GM18951 (cell line): ENCODE results near the gene RTEL1.
A peak's percentile ranks its signal among the peaks of the same experiment; 100 is the strongest.

Experiments used
- POLR2A ChIP-seq: IDR thresholded peaks from 4 replicates; pipeline ENCODE4 v1.6.1; 2011; ENCODE audit warnings: mild to moderate bottlenecking; ENCODE audit not compliant: insufficient read length, insufficient read depth; ENCODE audit errors: extremely low read depth
- in situ Hi-C: fragments of 300-500 bp; cut with MboI; formaldehyde crosslinking; loops from one replicate; pipeline ENCODE4 v1.12.0; 2022; ENCODE audit warnings: low sequenced_read_pairs, mixed read lengths, inconsistent platforms; ENCODE audit not compliant: unreplicated experiment

Gene RTEL1

DNA sequence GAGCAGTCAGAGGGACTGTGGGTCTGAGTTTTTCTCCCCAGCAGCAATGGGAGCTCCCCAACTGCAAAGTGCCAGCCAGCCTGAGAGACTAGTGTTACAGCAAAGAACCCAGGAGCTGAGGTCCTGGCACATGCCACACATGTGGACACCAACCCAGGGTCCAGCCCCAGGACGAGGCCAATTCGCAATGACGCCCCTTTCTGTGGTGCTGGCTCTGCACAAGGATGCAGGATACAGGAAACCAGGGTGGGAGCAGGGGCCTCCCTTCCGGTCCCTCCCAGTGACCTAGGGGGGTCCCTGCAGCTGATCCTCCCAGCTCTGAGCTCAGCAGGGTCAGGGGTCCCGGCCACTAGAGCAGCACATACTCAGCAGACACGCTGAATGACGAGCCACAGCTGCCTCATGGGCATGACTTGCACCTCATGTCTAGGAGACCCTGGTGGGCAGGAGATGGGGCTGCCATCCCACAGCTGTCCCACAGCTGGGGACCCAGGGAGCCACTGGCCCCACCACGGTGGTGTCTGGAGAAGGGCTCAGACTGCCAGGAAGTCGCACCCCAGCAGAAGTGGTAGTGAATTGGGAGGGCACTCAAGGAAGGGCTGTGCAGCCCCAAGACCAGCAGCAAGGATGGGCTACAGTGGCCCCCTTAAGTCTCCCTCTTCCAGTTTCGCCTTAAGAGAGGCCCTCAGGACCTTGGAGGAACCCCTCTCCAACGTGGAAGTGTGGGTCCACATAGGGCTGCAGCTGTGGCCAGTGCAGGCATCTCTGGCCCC lies 46.0 kb downstream of the RTEL1 start:
- in situ Hi-C loops = no loop called here
- TF ChIP-seq POLR2A = no peak

DNA sequence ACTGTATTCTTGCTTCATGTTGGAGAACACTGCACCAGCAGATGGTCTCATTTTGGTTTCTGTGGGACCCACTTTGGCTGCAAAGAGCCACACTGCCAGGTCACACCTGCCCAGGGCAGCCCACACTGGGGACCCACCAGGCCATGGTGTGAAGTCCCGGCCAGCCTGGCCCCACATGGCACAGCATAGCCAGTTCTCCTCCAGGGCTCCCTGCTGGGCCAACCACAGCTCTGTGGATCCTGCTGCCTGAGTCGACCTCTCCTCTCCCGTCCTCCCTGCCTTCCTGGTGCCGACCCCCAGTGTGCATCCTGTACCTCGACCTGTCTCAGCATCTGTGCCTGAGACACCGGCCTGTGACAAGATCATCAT lies 46.6 kb downstream of the RTEL1 start:
- in situ Hi-C loops = no loop called here
- no peak for TF ChIP-seq POLR2A

DNA sequence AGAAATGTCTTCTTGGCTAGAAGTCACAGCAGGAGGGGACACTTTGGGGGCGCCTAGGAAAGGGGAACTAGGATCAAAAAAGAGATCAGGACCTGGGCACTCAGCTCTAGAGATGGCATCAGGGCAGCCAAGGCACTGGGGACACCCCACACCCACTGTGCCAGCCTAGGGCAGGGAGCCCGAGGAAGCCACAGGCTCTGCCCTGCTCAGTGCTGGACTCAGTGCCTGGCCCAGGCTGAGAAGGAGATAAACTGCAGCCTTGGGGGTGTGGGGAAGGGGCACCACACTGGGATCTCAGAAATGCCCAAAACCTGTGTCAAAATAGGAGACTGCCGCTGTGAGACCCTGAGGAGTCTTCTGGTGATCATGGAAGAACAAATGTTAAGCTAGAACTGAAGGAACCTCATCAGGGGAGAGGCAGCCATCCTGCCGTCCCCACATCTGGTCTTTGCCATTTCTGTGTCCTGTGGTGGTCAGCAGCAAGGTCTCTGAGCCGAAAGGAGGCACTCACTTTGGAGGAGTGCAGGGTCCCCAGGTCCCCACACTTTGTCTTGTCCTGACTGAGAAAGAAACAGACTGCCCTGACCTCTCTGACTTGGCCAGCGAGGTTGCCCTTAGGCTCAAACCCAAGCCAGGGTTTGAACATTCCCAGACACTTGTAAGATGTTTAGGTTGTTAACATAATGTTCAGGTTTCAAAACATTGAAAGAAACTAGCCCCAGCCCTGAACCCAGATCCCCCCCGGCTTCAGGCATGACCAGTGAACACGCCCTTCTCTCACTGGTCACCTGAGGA lies 47.3 kb downstream of the RTEL1 start:
- in situ Hi-C loops = no loop called here
- TF ChIP-seq POLR2A = no peak

DNA sequence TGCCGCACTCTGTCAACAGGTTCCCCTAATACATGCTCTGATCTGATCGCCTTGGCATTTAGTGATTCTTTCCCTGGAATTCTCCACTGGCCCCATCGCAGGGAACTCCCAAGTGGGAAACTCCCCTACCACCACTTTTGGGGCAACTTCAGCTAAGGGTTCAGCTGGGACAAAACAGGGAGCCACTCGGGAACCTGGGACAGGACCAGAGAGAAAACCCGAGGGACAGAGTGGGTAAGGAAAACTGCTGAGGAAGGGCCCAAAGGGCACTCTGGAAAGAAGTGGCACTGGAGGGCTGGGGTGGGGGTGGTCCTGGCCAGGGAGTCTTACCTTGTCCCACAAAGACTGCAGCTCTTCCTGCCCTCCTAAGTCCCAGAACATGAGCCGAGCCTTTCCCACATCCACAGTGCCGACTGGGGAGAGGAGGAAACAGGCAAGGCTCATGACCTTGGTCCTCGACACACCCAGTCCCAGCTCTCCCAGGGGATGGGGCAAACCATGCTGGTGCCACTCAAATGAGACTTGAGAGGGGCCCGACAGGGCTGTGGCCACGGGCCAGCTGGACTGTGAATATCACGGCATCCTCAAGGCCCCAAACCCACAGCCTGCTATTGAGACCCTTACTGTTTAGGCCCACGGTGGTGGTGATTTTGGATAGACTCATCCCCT lies 48.0 kb downstream of the RTEL1 start:
- TF ChIP-seq POLR2A = no peak
- in situ Hi-C loops = no loop called here

DNA sequence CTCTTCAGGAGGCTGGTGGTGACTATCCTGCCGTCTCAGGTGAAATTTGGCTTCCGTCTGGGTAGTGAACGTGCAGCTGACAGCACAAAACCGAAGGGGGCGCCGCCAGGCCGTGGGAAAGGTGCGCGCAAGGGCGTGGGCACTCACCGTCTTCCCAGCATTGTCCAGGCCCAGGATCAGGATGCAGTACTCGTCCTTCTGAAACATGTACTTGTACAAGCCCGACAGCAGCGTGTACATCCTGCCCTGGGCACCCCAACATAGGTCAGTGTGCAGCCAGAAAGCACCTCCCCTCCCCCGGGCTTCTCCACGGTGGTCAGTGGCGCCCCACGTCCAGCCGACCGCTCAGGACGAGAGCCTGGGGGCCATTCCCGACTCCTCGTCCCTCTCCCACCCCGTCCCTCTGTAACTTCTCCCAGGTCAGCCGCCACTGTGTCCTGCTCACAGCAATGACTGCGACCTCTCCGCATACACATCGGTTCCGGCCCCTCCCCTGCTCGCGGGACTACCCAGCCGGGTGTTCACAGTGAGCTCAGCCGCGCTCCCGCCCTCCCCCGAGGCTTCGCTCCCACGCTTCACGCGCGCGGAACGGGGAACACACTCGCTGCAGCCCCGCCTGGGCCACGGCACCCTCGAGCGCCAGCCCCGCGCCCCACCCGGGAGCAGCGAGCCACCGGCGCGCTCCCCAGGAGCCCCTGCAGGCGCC lies 48.9 kb downstream of the RTEL1 start:
- no peak for TF ChIP-seq POLR2A
- in situ Hi-C loops = no loop called here

DNA sequence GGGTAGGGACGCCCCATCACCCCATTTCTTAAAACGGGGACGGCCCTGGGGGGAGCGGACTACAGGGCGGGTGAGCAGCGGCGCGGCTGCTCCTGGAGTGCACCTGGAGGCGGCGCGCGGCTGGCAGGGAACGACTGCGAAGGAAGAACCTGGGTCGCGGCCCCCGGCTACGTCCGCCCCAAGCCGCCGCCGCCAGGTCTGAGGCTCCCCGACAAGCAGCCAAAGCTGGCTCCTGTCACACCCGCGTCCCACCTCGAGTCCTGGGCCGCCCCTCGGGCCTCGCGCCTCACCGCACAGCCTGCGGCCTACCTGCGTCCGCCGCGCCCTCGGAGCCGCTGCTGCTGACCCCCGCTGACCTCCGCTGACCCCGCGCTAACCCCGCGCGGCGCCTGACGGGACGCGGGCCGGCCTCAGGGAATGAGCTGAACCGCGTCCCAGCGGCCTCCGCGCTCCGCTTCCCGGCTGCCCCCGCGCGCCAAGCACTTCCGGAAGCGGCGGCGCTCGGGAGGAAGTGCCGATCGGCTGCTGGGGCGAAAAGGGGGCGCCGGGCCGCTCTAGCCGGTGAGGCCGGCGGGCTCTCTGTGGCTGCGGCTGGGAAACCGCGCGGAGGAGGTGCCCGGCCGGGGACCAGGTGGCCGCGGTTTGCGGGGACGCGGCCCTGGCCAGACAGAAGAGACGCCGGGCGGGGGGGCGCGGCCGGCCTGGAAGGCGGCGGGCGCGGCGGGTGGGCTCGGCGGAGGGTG lies 49.6 kb downstream of the RTEL1 start, which contains the start of the genes ARFRP1 and ZGPAT:
Gene ARFRP1 (minus strand): TSS at position 419 of the 743 bp plus-strand sequence. CDS start 885 bp downstream, outside the sequence.
Gene ZGPAT (plus strand): TSS at position 482 of the 743 bp plus-strand sequence. CDS start 542 bp downstream, outside the sequence.
- TF ChIP-seq POLR2A = peak; percentile 72
- in situ Hi-C loops = no loop called here

DNA sequence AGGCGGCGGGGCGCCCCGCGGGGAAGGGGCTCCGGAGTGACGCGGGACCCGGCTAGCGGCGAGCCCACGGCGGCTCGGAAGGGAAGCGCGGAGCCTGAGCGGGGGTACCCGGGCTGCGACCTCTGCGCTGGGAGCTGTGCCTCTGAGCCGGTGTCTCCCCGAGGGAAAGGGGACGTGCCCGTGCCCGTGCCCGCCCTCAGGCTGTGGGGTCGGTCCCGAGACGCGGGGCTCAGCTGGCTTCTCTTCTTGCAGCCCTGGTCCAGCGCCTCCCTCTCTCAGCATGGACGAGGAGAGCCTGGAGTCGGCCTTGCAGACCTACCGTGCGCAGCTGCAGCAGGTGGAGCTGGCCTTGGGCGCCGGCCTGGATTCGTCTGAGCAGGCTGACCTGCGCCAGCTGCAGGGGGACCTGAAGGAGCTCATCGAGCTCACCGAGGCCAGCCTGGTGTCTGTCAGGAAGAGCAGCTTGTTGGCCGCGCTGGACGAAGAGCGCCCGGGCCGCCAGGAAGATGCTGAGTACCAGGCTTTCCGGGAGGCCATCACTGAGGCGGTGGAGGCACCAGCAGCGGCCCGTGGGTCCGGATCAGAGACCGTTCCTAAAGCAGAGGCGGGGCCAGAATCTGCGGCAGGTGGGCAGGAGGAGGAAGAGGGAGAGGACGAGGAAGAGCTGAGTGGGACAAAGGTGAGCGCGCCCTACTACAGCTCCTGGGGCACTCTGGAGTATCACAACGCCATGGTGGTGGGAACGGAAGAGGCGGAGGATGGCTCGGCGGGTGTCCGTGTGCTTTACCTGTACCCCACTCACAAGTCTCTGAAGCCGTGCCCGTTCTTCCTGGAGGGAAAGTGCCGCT lies 50.4 kb downstream of the RTEL1 start:
- in situ Hi-C loops = no loop called here

DNA sequence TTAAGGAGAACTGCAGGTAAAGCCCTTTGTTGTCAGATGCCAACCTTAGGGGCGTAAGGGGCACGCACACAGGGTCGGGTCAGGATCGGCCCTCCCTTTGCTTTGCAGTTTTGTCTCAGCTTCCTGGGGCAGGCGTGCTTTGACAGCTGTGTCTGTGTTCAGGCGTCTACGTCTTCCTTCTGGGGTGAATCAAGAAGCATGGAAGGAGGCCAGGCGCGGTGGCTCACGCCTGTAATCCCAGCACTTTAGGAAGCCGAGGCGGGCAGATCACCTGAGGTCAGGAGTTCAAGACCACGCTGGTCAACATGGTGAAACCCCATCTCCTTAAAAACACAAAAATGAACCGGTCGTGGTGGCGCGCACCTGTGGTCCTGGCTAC lies 51.0 kb downstream of the RTEL1 start:
- no peak for TF ChIP-seq POLR2A

More for the DNA sequence above, 50.4 kb downstream of the RTEL1 start:
- TF ChIP-seq POLR2A = no peak

DNA sequence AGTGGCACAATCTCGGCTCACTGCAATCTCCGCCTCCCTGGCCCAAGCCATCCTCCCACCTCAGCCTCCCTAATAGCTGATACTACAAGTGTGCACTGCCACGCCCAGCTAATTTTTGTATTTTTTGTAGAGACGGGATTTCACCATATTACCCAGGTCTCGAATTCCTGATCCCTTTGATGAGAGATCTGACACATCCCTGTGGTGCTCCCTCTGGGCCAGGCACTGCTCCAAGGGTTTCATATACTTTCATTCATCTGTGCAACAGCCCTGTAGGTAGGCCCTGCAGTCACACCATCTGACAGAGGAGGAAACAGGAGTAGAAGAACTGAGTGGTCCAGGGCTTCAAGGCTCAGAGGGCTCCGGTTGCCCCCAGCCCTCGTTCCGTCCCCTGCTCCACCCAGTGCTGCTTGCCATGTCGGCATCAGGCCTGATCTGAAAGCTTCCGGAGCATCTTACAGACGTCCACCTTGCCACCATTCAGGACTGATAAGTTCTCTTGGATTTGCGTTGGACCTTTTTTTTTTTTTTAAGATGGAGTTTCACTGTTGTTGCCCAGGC lies 53.1 kb downstream of the RTEL1 start:
- TF ChIP-seq POLR2A = no peak
- in situ Hi-C loops = no loop called here

More for the DNA sequence above, 51.0 kb downstream of the RTEL1 start:
- in situ Hi-C loops = no loop called here

DNA sequence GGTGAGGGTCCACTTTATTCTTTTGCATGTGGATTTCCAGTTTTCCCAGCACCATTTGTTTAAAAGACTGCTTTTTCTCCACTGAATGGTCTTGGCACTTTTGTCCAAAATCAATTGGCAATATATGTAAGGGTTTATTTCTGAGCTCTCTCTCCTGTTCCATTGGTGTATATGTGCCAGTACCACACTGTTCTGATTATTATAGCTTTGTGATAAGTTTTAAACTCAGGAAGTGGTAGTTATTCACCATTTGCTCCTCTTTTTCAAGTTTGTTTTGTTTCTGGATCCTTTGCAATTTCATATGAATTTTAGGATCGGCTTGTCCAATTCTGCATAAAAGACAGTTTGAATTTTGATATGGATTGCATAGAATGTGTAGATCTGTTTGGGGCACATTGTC lies 54.1 kb downstream of the RTEL1 start:
- in situ Hi-C loops = no loop called here
- TF ChIP-seq POLR2A = no peak

DNA sequence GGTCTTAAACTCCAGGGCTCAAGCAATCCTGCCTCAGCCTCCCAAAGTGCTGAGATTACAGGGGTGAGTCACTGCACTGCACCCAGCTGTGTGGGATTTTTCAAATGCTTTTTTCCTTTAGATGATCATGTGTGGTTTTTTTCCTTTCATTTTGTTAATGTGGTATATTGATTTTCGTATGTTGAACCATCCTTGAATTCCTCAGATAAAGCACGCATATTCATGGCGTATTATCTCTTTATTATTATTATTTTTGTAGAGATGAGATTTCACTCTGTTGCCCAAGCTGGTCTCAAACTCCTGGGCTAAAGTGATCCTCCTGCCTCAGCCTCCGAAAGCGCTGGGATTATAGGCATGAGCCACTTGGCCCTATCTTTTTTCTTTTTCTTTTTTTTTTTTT lies 56.7 kb downstream of the RTEL1 start:
- TF ChIP-seq POLR2A = no peak
- in situ Hi-C loops = no loop called here
